HepG2 (cell line): ENCODE measurements around the gene TMBIM6. TPM values are rescaled to one million over a fixed set of nuclear protein-coding genes. Genes with fewer than 3 reads are reported as not detected.

Experiments
- ATF6 ChIP-seq: sonication (generic); formaldehyde crosslinking; conservative IDR thresholded peaks from 2 replicates; pipeline ENCODE4 v1.4.0; 2020; ENCODE audit warnings: missing genetic modification reagents
- BRCA1 ChIP-seq: sonication (generic); formaldehyde crosslinking; IDR thresholded peaks from 2 replicates; pipeline ENCODE4 v1.4.0; 2020; ENCODE audit warnings: missing genetic modification reagents
- CCDC6 ChIP-seq: sonication (generic); formaldehyde crosslinking; IDR thresholded peaks from 2 replicates; pipeline ENCODE4 v1.8.1; 2022; ENCODE audit warnings: mild to moderate bottlenecking, missing genetic modification reagents, moderate library complexity
- GLI4 ChIP-seq: sonication (generic); formaldehyde crosslinking; IDR thresholded peaks from 2 replicates; pipeline ENCODE4 v1.5.1; 2020; ENCODE audit warnings: missing genetic modification reagents, mild to moderate bottlenecking, moderate library complexity, borderline replicate concordance
- HDAC1 ChIP-seq: sonication (generic); formaldehyde crosslinking; IDR thresholded peaks from 2 replicates; pipeline ENCODE4 v1.5.1; 2020; ENCODE audit warnings: mild to moderate bottlenecking, missing genetic modification reagents
- ISX ChIP-seq: sonication (generic); formaldehyde crosslinking; conservative IDR thresholded peaks from 2 replicates; pipeline ENCODE4 v1.5.0; 2020; ENCODE audit warnings: missing genetic modification reagents
- MAX ChIP-seq: IDR thresholded peaks from 2 replicates; pipeline ENCODE4 v1.6.1; 2012; ENCODE audit warnings: inconsistent platforms
- NCOA1 ChIP-seq: sonication (generic); formaldehyde crosslinking; IDR thresholded peaks from 2 replicates; pipeline ENCODE4 v1.9.0; 2021; ENCODE audit warnings: missing genetic modification reagents
- NCOA2 ChIP-seq: sonication (generic); formaldehyde crosslinking; IDR thresholded peaks from 2 replicates; pipeline ENCODE4 v1.8.0; 2022; ENCODE audit warnings: inconsistent platforms
- NFATC3 ChIP-seq: sonication (generic); formaldehyde crosslinking; IDR thresholded peaks from 2 replicates; pipeline ENCODE4 v1.5.1; 2020; ENCODE audit warnings: mild to moderate bottlenecking, missing genetic modification reagents
- RBM39 ChIP-seq: fragments of 200-400 bp; formaldehyde crosslinking; IDR thresholded peaks from one replicate; pipeline ENCODE4 v1.6.1; 2018; ENCODE audit warnings: antibody characterized with exemption, mild to moderate bottlenecking, low read depth, low read length; ENCODE audit not compliant: poor library complexity, severe bottlenecking
- RELA ChIP-seq: sonication (generic); formaldehyde crosslinking; IDR thresholded peaks from 2 replicates; pipeline ENCODE4 v1.4.0; 2020; ENCODE audit warnings: missing genetic modification reagents
- TP53 ChIP-seq: sonication (generic); formaldehyde crosslinking; conservative IDR thresholded peaks from 2 replicates; pipeline ENCODE4 v1.4.0; 2020; ENCODE audit warnings: missing genetic modification reagents
- TSC22D2 ChIP-seq: sonication (generic); formaldehyde crosslinking; IDR thresholded peaks from 2 replicates; pipeline ENCODE4 v1.5.1; 2020; ENCODE audit warnings: missing genetic modification reagents, mild to moderate bottlenecking, borderline replicate concordance
- ZKSCAN8 ChIP-seq: IDR thresholded peaks from 2 replicates; pipeline ENCODE4 v1.6.1; 2016; ENCODE audit warnings: borderline replicate concordance, missing genetic modification reagents, missing compliant biosample characterization
- ZNF205 ChIP-seq: IDR thresholded peaks from 2 replicates; pipeline ENCODE4 v1.6.1; 2018; ENCODE audit warnings: missing biosample characterization, missing genetic modification reagents
- ZNF225 ChIP-seq: sonication (generic); formaldehyde crosslinking; IDR thresholded peaks from 2 replicates; pipeline ENCODE4 v1.4.0; 2020; ENCODE audit warnings: mild to moderate bottlenecking, missing genetic modification reagents
- ZNF296 ChIP-seq: sonication (generic); formaldehyde crosslinking; conservative IDR thresholded peaks from 2 replicates; pipeline ENCODE4 v1.5.0; 2020; ENCODE audit warnings: mild to moderate bottlenecking, missing genetic modification reagents
- ZNF446 ChIP-seq: sonication (generic); formaldehyde crosslinking; IDR thresholded peaks from 2 replicates; pipeline ENCODE4 v1.5.0; 2020; ENCODE audit warnings: mild to moderate bottlenecking, missing genetic modification reagents
- ZNF605 ChIP-seq: sonication (generic); formaldehyde crosslinking; IDR thresholded peaks from 2 replicates; pipeline ENCODE4 v1.8.0; 2022; ENCODE audit warnings: mild to moderate bottlenecking, missing genetic modification reagents
- ZNF615 ChIP-seq: sonication (generic); formaldehyde crosslinking; IDR thresholded peaks from 2 replicates; pipeline ENCODE4 v1.5.0; 2020; ENCODE audit warnings: mild to moderate bottlenecking, missing genetic modification reagents, borderline replicate concordance
- ZNF776 ChIP-seq: sonication (generic); formaldehyde crosslinking; IDR thresholded peaks from 2 replicates; pipeline ENCODE4 v1.4.0; 2020; ENCODE audit warnings: mild to moderate bottlenecking, missing genetic modification reagents
- polyA plus RNA-seq, 8 experiments: library from polyadenylated mRNA; depleted of rRNA in 3 of 8; stranded (reverse) in 7 of 8; unstranded in 1 of 8; fragments of >200 nt; fragmentation: Illumina TruSeq in 4 of 8; extraction: Trizol in 4 of 8; gene quantifications; 2 replicates each; pipeline versions ENCODE4 v1.2.1 to v1.2.3, GENCODE V29; 2011 to 2016; ENCODE audit warnings: low read depth in 4 of 8, missing spikeins in 1 of 8, mixed read lengths in 1 of 8; ENCODE audit not compliant: insufficient read depth in 1 of 8
- total RNA-seq, 5 experiments: library from RNA; depleted of rRNA; stranded (reverse); fragments of >200 nt; fragmentation: Illumina TruSeq; extraction: Trizol; gene quantifications; 2 replicates each; pipeline ENCODE4 v1.2.3, GENCODE V29; 2016; ENCODE audit warnings: low read depth in 1 of 5
- TF ChIP-seq, protein P1 (sequence below): sonication (generic); formaldehyde crosslinking; IDR thresholded peaks from 2 replicates; pipeline ENCODE4 v1.8.0; 2022; ENCODE audit warnings: mild to moderate bottlenecking, missing genetic modification reagents
- TF ChIP-seq, protein P2 (sequence below): IDR thresholded peaks from 2 replicates; pipeline ENCODE4 v1.6.1; 2016; ENCODE audit warnings: missing compliant biosample characterization, missing genetic modification reagents, borderline replicate concordance

Gene TMBIM6
- total and polyA plus RNA-seq, 2 of the 13 experiments (the other 11 are each of a cell fraction or from before 2014, with no cell fraction given): 412 to 468 TPM

DNA sequence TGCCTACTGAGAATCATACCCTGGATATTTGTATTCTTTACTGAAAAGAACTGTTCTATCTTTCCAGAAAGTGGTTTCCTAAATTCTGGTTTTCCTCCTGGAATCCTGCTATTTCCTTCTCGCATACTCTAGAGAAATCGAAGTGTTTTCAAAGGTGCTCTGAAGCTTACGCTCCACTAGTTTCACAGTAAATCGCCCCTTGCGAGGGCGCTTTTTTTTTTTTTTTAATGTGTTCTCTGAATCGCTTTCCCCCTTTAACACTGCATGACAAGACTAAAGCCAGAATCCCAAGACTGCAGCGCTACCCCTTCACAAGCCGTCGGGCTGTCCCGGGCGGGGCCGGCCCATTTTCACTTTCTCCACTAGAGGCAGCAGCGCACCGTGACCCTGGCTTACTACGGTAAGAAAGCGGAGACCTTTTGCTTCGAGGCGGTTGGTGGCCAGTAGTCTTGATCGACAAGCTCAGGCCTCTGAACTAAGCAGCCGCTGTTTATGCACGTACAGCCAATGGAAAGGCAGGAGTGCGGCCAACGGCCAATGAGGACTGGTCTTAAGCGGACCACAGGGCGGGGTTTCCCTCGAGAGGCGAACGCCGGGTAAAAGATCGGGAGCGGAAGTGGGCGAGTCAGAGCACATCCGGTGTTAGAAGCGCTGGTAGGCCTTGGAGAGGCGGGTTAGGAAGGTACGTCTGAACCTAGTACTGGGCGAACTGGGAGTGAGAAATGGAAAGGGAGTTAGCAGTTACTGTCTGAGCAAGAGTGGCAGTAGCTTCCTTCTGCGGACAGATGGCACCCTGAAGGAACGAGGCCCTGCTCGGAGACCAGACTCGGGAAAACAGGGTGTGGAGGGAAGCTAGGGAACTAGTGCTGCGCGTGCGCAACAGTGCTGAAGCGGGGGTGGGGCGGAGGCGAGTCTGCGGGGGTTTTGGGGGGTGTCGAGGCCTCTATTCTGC is at the start of gene TMBIM6 (continued):
- TF ChIP-seq ATF6 (0 out of 2 replicates have a peak, but pooled peaks have one; percentile 49), ZNF615 (no peak), NFATC3 (peak; percentile 75; the same call in 1 of the 2 replicates), NCOA2 (peak; percentile 50; the same call in 1 of the 2 replicates), GLI4 (CRISPR knock-in tag) (0 out of 2 replicates have a peak, but pooled peaks have one; percentile 40), ISX (no peak), TSC22D2 (peak; percentile 39; the same call in 1 of the 2 replicates), CCDC6 (CRISPR knock-in tag) (peak; percentile 72), ZNF296 (0 out of 2 replicates have a peak, but pooled peaks have one; percentile 45), ZNF605 (CRISPR knock-in tag) (peak; percentile 88), HDAC1 (CRISPR knock-in tag) (peak; percentile 51), RELA (CRISPR knock-in tag) (0 out of 2 replicates have a peak, but pooled peaks have one; percentile 49), RBM39 (no peak), ZKSCAN8 (CRISPR knock-in tag) (no peak), NCOA1 (CRISPR knock-in tag) (0 out of 2 replicates have a peak, but pooled peaks have one; percentile 8), ZNF225 (CRISPR knock-in tag) (no peak), ZNF446 (CRISPR knock-in tag) (peak; percentile 78; the same call in 1 of the 2 replicates), MAX (no peak), ZNF776 (CRISPR knock-in tag) (no peak), BRCA1 (CRISPR knock-in tag) (peak; percentile 29; the same call in 1 of the 2 replicates), TP53 (CRISPR knock-in tag) (peak; percentile 60; the same call in 1 of the 2 replicates), ZNF205 (no peak; the same call in 1 of the 2 replicates)
- TF ChIP-seq, protein P1, sequence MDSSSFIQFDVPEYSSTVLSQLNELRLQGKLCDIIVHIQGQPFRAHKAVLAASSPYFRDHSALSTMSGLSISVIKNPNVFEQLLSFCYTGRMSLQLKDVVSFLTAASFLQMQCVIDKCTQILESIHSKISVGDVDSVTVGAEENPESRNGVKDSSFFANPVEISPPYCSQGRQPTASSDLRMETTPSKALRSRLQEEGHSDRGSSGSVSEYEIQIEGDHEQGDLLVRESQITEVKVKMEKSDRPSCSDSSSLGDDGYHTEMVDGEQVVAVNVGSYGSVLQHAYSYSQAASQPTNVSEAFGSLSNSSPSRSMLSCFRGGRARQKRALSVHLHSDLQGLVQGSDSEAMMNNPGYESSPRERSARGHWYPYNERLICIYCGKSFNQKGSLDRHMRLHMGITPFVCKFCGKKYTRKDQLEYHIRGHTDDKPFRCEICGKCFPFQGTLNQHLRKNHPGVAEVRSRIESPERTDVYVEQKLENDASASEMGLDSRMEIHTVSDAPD (CRISPR knock-in tag): no peak; the same call in 1 of the 2 replicates
- TF ChIP-seq, protein P2, sequence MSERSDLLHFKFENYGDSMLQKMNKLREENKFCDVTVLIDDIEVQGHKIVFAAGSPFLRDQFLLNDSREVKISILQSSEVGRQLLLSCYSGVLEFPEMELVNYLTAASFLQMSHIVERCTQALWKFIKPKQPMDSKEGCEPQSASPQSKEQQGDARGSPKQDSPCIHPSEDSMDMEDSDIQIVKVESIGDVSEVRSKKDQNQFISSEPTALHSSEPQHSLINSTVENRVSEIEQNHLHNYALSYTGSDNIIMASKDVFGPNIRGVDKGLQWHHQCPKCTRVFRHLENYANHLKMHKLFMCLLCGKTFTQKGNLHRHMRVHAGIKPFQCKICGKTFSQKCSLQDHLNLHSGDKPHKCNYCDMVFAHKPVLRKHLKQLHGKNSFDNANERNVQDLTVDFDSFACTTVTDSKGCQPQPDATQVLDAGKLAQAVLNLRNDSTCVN (CRISPR knock-in tag): peak; percentile 53; the same call in 1 of the 2 replicates
